GM18861 (cell line): Measurements from ENCODE around the gene GNG7.
"Not testable (repeated sequence)": the region's sequence is repeated elsewhere in the genome, so short reads cannot be mapped to it uniquely, and the experiment has no call there.

Experiments
- ATAC-seq: cut with Tn5 transposase; IDR thresholded peaks from one replicate; pipeline ENCODE4 v1.9.1; 2021; ENCODE audit not compliant: unreplicated experiment

GNG7 gene

DNA sequence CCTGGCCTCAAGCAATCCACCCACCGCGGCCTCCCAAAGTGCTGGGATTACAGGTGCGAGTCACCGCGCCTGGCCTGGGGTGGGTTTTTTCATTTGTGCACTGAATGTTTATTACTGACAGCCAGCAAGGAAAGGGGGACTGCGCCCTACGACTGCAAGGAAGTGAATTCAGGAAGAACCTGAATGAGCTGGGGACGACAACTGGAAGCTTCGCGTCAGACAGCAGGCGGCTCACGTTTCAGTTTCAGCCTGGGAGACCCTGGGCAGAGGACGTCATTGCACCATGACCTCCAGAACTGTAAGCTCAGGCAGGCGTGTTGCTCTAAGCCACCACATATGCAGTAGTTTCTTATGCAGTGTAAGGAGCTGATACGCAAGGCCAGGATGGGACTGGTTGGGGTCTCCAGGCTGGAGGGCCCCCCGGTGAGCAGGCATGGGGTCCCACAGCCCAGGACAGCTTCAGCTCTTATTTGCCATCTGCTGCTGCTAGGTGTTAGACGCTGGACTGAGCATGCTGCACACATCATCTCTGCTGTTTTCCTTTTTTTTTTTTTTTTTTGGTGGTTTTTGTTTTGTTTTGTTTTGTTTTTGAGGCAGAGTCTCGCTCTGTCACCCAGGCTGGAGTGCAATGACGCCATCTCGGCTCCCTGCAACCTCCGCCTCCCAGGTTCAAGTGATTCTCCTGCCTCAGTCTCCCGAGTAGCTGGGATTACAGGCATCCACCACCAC, 160.0 kb downstream of the GNG7 start:
- no peak for ATAC-seq

DNA sequence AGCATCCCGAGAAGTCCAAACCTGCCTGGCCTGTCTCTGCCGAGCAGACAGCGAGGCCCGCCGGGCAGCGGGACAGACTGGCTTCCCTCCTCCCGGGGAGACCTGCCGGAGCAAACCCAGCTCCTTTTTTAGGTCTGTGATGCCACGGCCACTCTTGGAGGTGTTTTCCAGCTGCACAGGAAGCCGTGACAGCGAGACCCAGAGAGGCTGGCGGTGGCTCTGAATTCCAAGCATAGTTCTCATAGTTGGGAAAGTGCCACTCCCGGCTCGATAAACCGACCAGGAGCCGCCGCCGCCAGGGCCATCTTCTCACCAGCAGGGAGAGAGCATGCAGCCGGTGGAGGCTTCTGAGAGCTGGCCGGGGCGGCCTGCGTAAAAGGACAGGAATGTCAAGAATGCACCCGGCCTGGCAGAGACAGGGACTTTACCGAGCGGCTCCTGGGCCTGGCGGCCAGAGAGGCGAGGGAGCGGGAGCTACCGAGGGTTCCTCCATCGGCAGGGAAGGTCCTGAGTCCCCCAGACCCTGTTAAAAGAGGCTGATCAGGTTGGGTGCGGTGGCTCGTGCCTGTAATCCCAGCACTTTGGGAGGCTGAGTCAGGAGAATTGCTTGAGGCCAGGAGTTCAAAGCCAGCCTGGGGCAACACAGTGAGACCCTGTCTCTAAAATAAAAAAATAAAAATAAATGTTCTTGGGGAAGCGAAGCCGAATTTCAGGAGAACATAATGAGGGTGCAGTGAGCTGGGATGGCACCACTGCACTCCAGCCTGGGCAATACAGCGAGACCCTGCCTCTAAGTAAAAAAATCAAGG, 161.6 kb downstream of the GNG7 start:
- ATAC-seq: no peak

- no peak for ATAC-seq
Observed at GRCh38 chr19:2540251-2540645, 162.2 kb downstream of the GNG7 start.

DNA sequence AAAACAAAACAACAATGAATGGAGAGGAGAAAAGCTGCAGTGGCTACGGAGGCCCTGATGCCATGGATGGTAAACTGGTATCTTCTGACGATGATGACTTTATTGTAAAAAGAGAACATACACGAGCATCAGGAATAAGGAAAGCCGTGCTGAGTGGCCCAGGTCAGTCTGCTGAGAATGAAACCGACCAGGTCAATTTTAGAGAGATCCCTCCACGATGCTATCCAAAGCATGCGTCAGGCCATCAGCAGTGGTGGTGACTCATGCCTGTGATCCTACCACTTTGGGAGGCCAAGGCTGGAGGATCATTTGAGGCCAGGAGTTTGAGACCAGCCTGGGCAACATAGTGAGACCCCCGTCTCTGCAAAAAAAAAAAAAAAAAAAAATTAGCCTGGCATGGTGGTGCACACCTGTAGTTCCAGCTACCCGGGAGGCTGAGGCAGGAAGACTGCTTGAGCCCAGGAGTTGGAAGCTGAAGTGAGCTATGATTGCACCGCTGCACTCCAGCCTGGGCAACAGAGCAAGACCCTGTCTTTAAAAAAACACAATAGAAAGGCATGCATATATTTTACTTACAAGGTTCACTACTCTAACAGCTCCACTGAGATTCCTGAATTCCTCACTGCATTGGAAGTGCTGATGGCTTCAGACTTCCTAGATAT, 164.3 kb downstream of the GNG7 start:
- ATAC-seq: no peak

DNA sequence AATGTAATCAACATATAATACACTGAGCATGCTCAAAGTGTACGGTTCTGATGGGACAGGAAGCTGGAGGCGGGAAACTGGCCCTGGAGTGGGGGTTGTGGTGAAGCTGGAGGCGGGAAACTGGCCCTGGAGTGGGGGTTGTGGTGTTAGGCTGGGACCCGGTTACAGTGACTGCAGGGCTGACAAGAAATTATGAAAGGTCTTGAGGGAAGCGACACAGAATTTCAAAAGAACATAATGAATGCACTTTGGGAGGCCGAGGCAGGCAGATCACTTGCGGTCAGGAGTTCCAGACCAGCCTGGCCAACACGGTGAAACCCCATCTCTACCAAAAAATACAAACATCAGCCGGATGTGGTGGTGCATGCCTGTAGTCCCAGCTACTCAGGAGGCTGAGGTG, 164.9 kb downstream of the GNG7 start:
- not testable (repeated sequence) for ATAC-seq

GRCh38 chr19:2536461-2536860, 166.0 kb downstream of the GNG7 start:
- ATAC-seq: no peak

DNA sequence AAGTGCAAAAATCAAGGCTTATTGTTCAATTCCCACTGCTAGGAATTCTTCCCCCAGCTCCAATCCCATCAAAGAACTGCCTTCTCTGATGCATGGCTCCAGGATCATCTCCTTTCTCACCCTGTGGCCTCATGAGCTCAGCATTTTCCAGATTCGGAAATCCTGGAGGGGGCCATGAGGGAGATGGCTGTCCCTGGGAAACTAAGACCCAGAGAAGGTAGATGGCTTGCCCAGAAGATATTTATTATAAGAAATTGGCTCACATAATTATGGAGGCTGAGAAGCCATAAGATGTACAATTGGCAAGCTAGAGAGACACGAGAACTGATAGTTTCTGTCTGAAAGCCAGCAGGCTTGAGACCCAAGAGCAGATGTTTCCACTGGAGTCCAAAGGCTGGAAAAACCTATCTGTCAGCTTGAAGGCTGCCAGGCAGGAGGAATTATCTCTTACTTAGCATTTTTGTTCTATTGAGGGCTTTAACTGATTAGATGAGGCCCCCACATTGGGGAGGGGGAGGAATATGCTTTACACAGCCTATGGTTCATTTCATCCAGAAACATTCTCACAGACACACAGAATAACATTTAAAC, 168.0 kb downstream of the GNG7 start:
- no peak for ATAC-seq

- no peak for ATAC-seq
Observed at GRCh38 chr19:2533686-2534422, 168.6 kb downstream of the GNG7 start.

GRCh38 chr19:2533072-2533425, 169.4 kb downstream of the GNG7 start:
- no peak for ATAC-seq

GRCh38 chr19:2532252-2533071, 170.0 kb downstream of the GNG7 start:
- no peak for ATAC-seq

DNA sequence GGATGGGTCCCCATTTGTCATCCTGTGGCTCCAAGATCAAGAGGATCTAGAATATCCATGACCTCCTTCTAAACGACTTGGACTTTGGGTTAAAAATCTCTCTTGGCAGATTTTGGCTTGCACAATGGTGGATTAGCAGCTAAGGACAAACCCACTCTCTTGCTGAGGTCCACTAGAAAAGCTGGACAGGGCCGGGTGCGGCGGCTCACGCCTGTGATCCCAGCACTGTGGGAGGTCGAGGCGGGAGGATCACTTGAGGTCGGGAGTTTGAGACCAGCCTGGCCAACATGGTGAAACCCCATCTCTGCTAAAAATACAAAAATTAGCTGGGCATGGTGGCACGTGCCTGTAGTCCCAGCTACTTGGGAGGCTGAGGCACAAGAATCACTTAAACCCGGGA, 172.6 kb downstream of the GNG7 start:
- not testable (repeated sequence) for ATAC-seq

- no peak for ATAC-seq
Observed at GRCh38 chr19:2529473-2529918, 173.0 kb downstream of the GNG7 start.

DNA sequence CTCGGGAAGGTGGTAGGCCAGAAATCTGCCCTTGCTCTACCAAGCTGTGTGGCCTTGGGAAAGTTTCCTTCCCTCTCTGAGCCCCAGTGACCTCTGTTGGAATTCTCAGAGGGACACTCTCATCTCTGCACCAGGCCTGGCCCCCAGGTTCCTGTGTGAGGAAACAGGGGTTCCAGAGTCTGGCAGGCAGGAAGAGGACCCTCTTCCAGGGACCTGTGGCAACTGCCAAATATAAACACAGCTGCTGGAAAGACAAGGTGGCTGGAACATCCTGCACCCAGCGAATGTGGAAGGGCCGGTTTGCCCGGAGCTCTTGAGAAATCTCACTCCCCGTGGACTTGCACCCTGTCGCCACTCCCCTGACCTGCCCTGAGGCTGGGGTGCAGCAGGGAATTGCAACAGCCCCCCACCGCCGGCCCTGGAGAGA, 173.8 kb downstream of the GNG7 start:
- ATAC-seq: no peak

DNA sequence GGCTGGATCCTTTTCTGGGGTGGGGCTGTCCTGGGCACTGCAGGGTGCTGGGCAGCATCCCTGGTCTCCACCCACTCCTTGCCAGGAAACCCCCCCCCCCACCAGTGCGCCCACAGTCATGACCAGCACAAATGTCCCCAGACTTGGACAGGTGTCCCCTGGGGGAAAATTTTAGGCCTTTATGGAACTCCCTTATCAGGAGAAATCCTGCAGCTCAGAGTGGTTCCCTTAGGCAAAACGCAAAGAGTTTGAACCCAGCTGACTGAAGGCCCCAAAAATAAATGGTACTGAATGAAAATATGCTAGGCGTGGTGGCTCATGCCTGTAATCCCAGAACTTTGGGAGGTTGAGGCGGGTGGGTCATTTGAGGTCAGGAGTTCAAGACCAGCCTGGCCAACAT, 174.8 kb downstream of the GNG7 start:
- no peak for ATAC-seq

- ATAC-seq: no peak
Observed at GRCh38 chr19:2527171-2527570, 175.3 kb downstream of the GNG7 start.

DNA sequence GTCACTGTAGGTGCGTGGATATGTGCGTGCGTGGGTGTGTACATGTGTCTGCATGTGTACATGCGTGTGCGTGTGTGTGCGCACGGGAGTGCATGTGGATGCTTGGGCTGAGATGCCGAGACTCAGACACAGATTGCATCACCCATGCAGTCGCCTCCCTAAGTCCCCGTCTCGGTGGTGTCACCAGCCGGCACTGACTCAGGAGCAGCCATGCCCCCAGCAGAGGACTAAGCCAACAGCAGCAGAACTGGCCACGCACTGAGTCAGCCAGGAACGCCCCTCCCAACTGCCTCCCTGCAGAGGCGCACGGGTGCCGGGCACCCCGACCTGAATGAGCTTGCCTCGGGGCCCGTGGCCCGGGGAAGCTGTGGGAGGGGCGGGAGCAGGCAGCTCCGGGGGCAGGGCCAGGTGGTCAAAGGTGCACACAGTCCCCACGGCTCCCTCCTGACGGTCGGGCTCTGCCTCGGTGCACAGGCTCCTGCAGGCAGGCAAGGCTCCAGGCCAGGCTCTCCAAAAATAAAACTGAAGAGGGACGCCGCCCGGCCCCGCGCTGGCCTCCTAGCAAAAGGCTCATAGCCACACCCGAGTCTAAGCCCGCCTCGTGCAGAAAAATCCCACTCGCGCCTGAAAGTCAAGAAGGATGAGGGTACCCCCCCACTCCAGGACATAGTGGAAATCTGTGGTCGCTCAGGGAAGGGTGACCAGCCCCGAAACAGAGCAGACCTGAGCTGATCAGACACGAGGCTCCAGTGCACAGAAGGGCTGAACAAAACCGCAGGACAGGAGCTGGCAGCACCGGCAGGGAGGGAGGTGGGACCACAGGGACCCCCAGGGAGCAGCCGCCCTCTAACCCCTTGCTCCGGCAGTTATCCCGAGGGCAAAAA, 177.4 kb downstream of the GNG7 start:
- no peak for ATAC-seq

GRCh38 chr19:2524361-2524839, 178.1 kb downstream of the GNG7 start:
- no peak for ATAC-seq

- no peak for ATAC-seq
Observed at GRCh38 chr19:2523630-2524311, 178.7 kb downstream of the GNG7 start.
